B cell (primary cell): ENCODE results near the gene JADE2.
"Not testable (repeated sequence)": the region's sequence is repeated elsewhere in the genome, so short reads cannot be mapped to it uniquely, and the experiment has no call there.

Experiments
- EZH2 ChIP-seq: IDR thresholded peaks from 2 replicates; pipeline ENCODE4 v1.6.1; 2012; ENCODE audit warnings: borderline replicate concordance, low read depth, mild to moderate bottlenecking, moderate library complexity, low read length; ENCODE audit not compliant: insufficient read depth, poor library complexity, severe bottlenecking
- TF ChIP-seq, protein P1 (sequence below): fragments of 200-600 bp; IDR thresholded peaks from one replicate; pipeline ENCODE4 v1.8.0; 2022; ENCODE audit warnings: antibody characterized with exemption, mild to moderate bottlenecking

DNA sequence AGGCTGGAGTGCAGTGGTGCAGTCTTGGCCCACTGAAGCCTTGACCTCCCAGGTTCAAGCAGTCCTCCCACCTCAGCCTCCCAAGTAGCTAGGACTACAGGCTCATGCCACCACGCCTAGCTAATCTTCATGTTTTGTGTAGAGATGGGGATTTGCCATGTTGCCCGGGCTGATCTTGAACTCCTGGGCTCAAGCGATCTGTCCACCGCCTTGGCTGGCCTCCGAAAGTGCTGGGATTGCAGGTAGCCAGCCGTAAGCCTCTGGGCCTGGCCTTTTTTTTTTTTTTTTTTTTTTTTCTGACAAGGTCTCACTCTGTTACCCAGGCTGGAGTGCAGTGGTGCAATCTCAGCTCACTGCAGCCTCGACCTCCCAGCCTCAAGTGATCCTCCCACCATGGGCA lies 27.2 kb downstream of the JADE2 start:
- TF ChIP-seq, protein P1, sequence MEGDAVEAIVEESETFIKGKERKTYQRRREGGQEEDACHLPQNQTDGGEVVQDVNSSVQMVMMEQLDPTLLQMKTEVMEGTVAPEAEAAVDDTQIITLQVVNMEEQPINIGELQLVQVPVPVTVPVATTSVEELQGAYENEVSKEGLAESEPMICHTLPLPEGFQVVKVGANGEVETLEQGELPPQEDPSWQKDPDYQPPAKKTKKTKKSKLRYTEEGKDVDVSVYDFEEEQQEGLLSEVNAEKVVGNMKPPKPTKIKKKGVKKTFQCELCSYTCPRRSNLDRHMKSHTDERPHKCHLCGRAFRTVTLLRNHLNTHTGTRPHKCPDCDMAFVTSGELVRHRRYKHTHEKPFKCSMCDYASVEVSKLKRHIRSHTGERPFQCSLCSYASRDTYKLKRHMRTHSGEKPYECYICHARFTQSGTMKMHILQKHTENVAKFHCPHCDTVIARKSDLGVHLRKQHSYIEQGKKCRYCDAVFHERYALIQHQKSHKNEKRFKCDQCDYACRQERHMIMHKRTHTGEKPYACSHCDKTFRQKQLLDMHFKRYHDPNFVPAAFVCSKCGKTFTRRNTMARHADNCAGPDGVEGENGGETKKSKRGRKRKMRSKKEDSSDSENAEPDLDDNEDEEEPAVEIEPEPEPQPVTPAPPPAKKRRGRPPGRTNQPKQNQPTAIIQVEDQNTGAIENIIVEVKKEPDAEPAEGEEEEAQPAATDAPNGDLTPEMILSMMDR: not testable (repeated sequence)
- not testable (repeated sequence) for TF ChIP-seq EZH2
